ENCODE measurements around the gene EDEM1. TPM values are rescaled to one million over a fixed set of nuclear protein-coding genes. Genes with fewer than 3 reads are reported as not detected.
"Not testable (repeated sequence)": the region's sequence is repeated elsewhere in the genome, so short reads cannot be mapped to it uniquely, and the experiment has no call there.

Gene EDEM1
- total RNA-seq, 2 experiments from 2014 or later, result 132 to 133 TPM

GRCh38 chr3:5160940-5161858, 26.3 kb upstream of the EDEM1 start:
- H3K4me1 Mint-ChIP-seq, result peaks cover 51% of the 10 kb centered on the region
- peaks cover 16% of the 10 kb centered on the region for H3K36me3 Mint-ChIP-seq
- DNase-seq, result no peak
- no peaks in the 10 kb centered on the region for H3K27me3 Mint-ChIP-seq
- no peak overlapping the region for H3K27ac Mint-ChIP-seq
- no peak overlapping the region for H3K4me3 Mint-ChIP-seq
- no peaks in the 10 kb centered on the region for H3K9me3 Mint-ChIP-seq

GRCh38 chr3:5162102-5162501, 25.4 kb upstream of the EDEM1 start:
- Mint-ChIP-seq H3K36me3 (peaks cover 18% of the 10 kb centered on the region), H3K9me3 (no peaks in the 10 kb centered on the region), H3K27ac (no peak overlapping the region), H3K4me3 (no peak overlapping the region), H3K27me3 (no peaks in the 10 kb centered on the region), H3K4me1 (peaks cover 56% of the 10 kb centered on the region)
- no peak for DNase-seq

- no peak for DNase-seq
- Mint-ChIP-seq H3K27me3 (no peaks in the 10 kb centered on the region), H3K4me1 (peaks cover 60% of the 10 kb centered on the region), H3K4me3 (no peak overlapping the region), H3K36me3 (peaks cover 11% of the 10 kb centered on the region), H3K9me3 (no peaks in the 10 kb centered on the region), H3K27ac (no peak overlapping the region)
These were observed 21.8 kb upstream of the EDEM1 start for GRCh38 chr3:5165698-5166097.

- H3K36me3 Mint-ChIP-seq, result peaks cover 11% of the 10 kb centered on the region
- H3K27me3 Mint-ChIP-seq, result no peaks in the 10 kb centered on the region
- H3K4me3 Mint-ChIP-seq, result no peak overlapping the region
- H3K27ac Mint-ChIP-seq, result no peak overlapping the region
- H3K4me1 Mint-ChIP-seq, result peaks cover 50% of the 10 kb centered on the region
- no peaks in the 10 kb centered on the region for H3K9me3 Mint-ChIP-seq
- no peak for DNase-seq
These were observed 20.7 kb upstream of the EDEM1 start for GRCh38 chr3:5166846-5167245.

- Mint-ChIP-seq H3K4me3 (no peak overlapping the region), H3K9me3 (no peaks in the 10 kb centered on the region), H3K4me1 (peaks cover 45% of the 10 kb centered on the region), H3K27me3 (no peaks in the 10 kb centered on the region), H3K36me3 (peaks cover 16% of the 10 kb centered on the region), H3K27ac (no peak overlapping the region)
- no peak for DNase-seq
These were observed 19.4 kb upstream of the EDEM1 start for GRCh38 chr3:5168110-5168509.

GRCh38 chr3:5169807-5170206, 17.7 kb upstream of the EDEM1 start:
- peaks cover 34% of the 10 kb centered on the region for H3K4me1 Mint-ChIP-seq
- no peak for DNase-seq
- H3K27ac Mint-ChIP-seq, result no peak overlapping the region
- H3K9me3 Mint-ChIP-seq, result no peaks in the 10 kb centered on the region
- H3K4me3 Mint-ChIP-seq, result no peak overlapping the region
- peaks cover 16% of the 10 kb centered on the region for H3K36me3 Mint-ChIP-seq
- no peaks in the 10 kb centered on the region for H3K27me3 Mint-ChIP-seq

- no peaks in the 10 kb centered on the region for H3K9me3 Mint-ChIP-seq
- H3K4me3 Mint-ChIP-seq, result no peak overlapping the region
- peaks cover 25% of the 10 kb centered on the region for H3K4me1 Mint-ChIP-seq
- no peak overlapping the region for H3K27ac Mint-ChIP-seq
- H3K27me3 Mint-ChIP-seq, result no peaks in the 10 kb centered on the region
- DNase-seq, result no peak
- H3K36me3 Mint-ChIP-seq, result peaks cover 15% of the 10 kb centered on the region
These were observed 16.5 kb upstream of the EDEM1 start for GRCh38 chr3:5170975-5171374.

GRCh38 chr3:5172018-5172417, 15.5 kb upstream of the EDEM1 start:
- Mint-ChIP-seq H3K27ac (no peak overlapping the region), H3K36me3 (peaks cover 11% of the 10 kb centered on the region), H3K9me3 (no peaks in the 10 kb centered on the region), H3K27me3 (no peaks in the 10 kb centered on the region), H3K4me1 (peaks cover 20% of the 10 kb centered on the region), H3K4me3 (no peak overlapping the region)
- no peak for DNase-seq

- H3K4me1 Mint-ChIP-seq, H3K4me3 Mint-ChIP-seq, H3K9me3 Mint-ChIP-seq, DNase-seq, H3K27me3 Mint-ChIP-seq: not testable (repeated sequence)
- Mint-ChIP-seq H3K36me3 (peaks cover 25% of the 10 kb centered on the region), H3K27ac (peak overlapping the region; percentile 48)
These were observed 8.5 kb upstream of the EDEM1 start for GRCh38 chr3:5179036-5179435.

- H3K27me3 Mint-ChIP-seq, result no peaks in the 10 kb centered on the region
- H3K36me3 Mint-ChIP-seq, result peaks cover 25% of the 10 kb centered on the region
- DNase-seq, result no peak
- H3K27ac Mint-ChIP-seq, result no peak overlapping the region
- no peaks in the 10 kb centered on the region for H3K9me3 Mint-ChIP-seq
- no peak overlapping the region for H3K4me3 Mint-ChIP-seq
- peaks cover 17% of the 10 kb centered on the region for H3K4me1 Mint-ChIP-seq
These were observed 5.9 kb upstream of the EDEM1 start for GRCh38 chr3:5181469-5182141.

- H3K4me3 Mint-ChIP-seq, H3K27ac Mint-ChIP-seq, DNase-seq, H3K27me3 Mint-ChIP-seq, H3K9me3 Mint-ChIP-seq: not testable (repeated sequence)
- Mint-ChIP-seq H3K36me3 (peaks cover 23% of the 10 kb centered on the region), H3K4me1 (peaks cover 22% of the 10 kb centered on the region)
These were observed 3.8 kb upstream of the EDEM1 start for GRCh38 chr3:5183714-5184113.

- H3K9me3 Mint-ChIP-seq, result no peaks in the 10 kb centered on the region
- no peak for DNase-seq
- H3K4me1 Mint-ChIP-seq, result peaks cover 22% of the 10 kb centered on the region
- H3K36me3 Mint-ChIP-seq, result peaks cover 23% of the 10 kb centered on the region
- H3K4me3 Mint-ChIP-seq, result no peak overlapping the region
- peak overlapping the region; percentile 48 for H3K27ac Mint-ChIP-seq
- no peaks in the 10 kb centered on the region for H3K27me3 Mint-ChIP-seq
These were observed 3.0 kb upstream of the EDEM1 start for GRCh38 chr3:5184499-5184898.

- H3K9me3 Mint-ChIP-seq, result no peaks in the 10 kb centered on the region
- H3K36me3 Mint-ChIP-seq, result peaks cover 30% of the 10 kb centered on the region
- peaks cover 25% of the 10 kb centered on the region for H3K4me1 Mint-ChIP-seq
- no peak overlapping the region for H3K4me3 Mint-ChIP-seq
- H3K27me3 Mint-ChIP-seq, result no peaks in the 10 kb centered on the region
- H3K27ac Mint-ChIP-seq, result peak overlapping the region; percentile 48
- DNase-seq, result no peak
These were observed 2.3 kb upstream of the EDEM1 start for GRCh38 chr3:5185093-5185673.

- H3K4me1 Mint-ChIP-seq, result peaks cover 28% of the 10 kb centered on the region
- no peak for DNase-seq
- H3K27me3 Mint-ChIP-seq, result no peaks in the 10 kb centered on the region
- peaks cover 32% of the 10 kb centered on the region for H3K36me3 Mint-ChIP-seq
- H3K9me3 Mint-ChIP-seq, result no peaks in the 10 kb centered on the region
- H3K27ac Mint-ChIP-seq, result peak overlapping the region; percentile 44
- H3K4me3 Mint-ChIP-seq, result peak overlapping the region; percentile 95
These were observed 1.2 kb upstream of the EDEM1 start for GRCh38 chr3:5186089-5186857.

GRCh38 chr3:5186858-5187155, 700 bp upstream of the EDEM1 start:
- Mint-ChIP-seq H3K4me1 (peaks cover 32% of the 10 kb centered on the region), H3K4me3 (peak overlapping the region; percentile 95), H3K27ac (peak overlapping the region; percentile 96), H3K9me3 (no peaks in the 10 kb centered on the region), H3K36me3 (peaks cover 35% of the 10 kb centered on the region), H3K27me3 (no peaks in the 10 kb centered on the region)
- no peak for DNase-seq

Measured in activated naive CD8-positive, alpha-beta T cell treated with anti-CD3 and anti-CD28 coated beads for 36 hours (primary cell).